HCT116 (cell line): ENCODE data around the gene ACD. TPM values are rescaled to one million over a fixed set of nuclear protein-coding genes. Genes with fewer than 3 reads are reported as not detected.

Source experiments
- ATAC-seq: fragments of 200-7000 bp; cut with Tn5 transposase; 2 replicates; pipeline ENCODE4 v1.9.1; 2020; ENCODE audit warnings: mild to moderate bottlenecking, moderate library complexity
- BruUV-seq: library from RNA; stranded (reverse); fragments of 400-500 nt; replicated peaks from 2 replicates; lab custom pipeline; 2021; lab: Mats Ljungman, UMichigan
- CTCF ChIA-PET: fragments of 300-600 bp; sonication (Branson Sonifier 250); formaldehyde crosslinking; loops from one replicate; lab custom pipeline; 2021; ENCODE audit warnings: antibody characterized with exemption; lab: Charles Lee
- POLR2A ChIA-PET: fragments of 300-600, 350-600 bp; sonication (Branson Sonifier 250); formaldehyde crosslinking; loops from one replicate; lab custom pipeline; 2021; ENCODE audit warnings: antibody characterized with exemption; lab: Charles Lee
- RAD21 ChIA-PET, 2 experiments: fragments of 300-600 bp; sonication (Branson Sonifier 250); formaldehyde crosslinking; loops; one replicate each; lab custom pipeline; 2023; ENCODE audit warnings: low total read pairs in 2 of 2; ENCODE audit not compliant: uncharacterized antibody in 2 of 2, unreplicated experiment in 2 of 2, low non-redundant PET in 1 of 2; lab: Charles Lee
- DNase-seq: peaks from one replicate; pipeline ENCODE4 v3.0.0-alpha.2; 2010; ENCODE audit warnings: low read depth, low spot score
- H2AFZ ChIP-seq: fragments of 200-600 bp; shearing (Covaris generic), sonication (generic); 2 replicates; pipeline ENCODE4 v1.6.1; 2017; ENCODE audit warnings: low read depth, mixed run types, mixed read lengths, antibody characterized with exemption, low read length; ENCODE audit not compliant: poor library complexity, severe bottlenecking
- H3K27ac ChIP-seq: 2 replicates; pipeline ENCODE4 v1.5.1; 2012; ENCODE audit warnings: low read depth, low read length
- H3K27me3 ChIP-seq: fragments of 200-600 bp; sonication (generic); 2 replicates; pipeline ENCODE4 v1.6.1; 2016; ENCODE audit warnings: mixed run types, low read length, mixed read lengths; ENCODE audit not compliant: insufficient read depth
- H3K36me3 ChIP-seq, 2 experiments: fragments of 200-500 bp in 1 of 2; fragments of 200-600 bp in 1 of 2; sonication (Bioruptor generic) in 1 of 2; sonication (generic) in 1 of 2; 2 replicates each; pipeline versions ENCODE4 v1.5.1 to v1.6.1; 2014 to 2016; ENCODE audit warnings: low read length in 2 of 2, inconsistent platforms in 1 of 2, mixed read lengths in 1 of 2, mixed run types in 1 of 2; ENCODE audit not compliant: insufficient read depth in 2 of 2, control insufficient read depth in 1 of 2
- H3K4me1 ChIP-seq, 2 experiments: fragments of 200-600 bp in 1 of 2; sonication (generic) in 1 of 2; 2 replicates each; pipeline versions ENCODE4 v1.5.1 to v1.6.1; 2012 to 2017; ENCODE audit warnings: low read length in 2 of 2, inconsistent platforms in 1 of 2, mild to moderate bottlenecking in 1 of 2, mixed read lengths in 1 of 2, mixed run types in 1 of 2, moderate library complexity in 1 of 2; ENCODE audit not compliant: insufficient read depth in 2 of 2, control insufficient read depth in 1 of 2
- H3K4me2 ChIP-seq: fragments of 200-600 bp; sonication (generic); 2 replicates; pipeline ENCODE4 v1.6.1; 2017; ENCODE audit warnings: mixed run types, low read length, mixed read lengths
- H3K4me3 ChIP-seq, 2 experiments: fragments of 200-600 bp in 1 of 2; sonication (generic) in 1 of 2; replicated peaks in 1 of 2; 2 replicates each; pipeline ENCODE4 v1.5.1; 2011 to 2016; ENCODE audit warnings: low read length in 2 of 2, control low read depth in 1 of 2, low read depth in 1 of 2, mild to moderate bottlenecking in 1 of 2, mixed read lengths in 1 of 2, mixed run types in 1 of 2
- H3K79me2 ChIP-seq: fragments of 200-600 bp; sonication (generic); 2 replicates; pipeline ENCODE4 v1.6.1; 2017; ENCODE audit warnings: mild to moderate bottlenecking, mixed run types, low read length, moderate library complexity, mixed read lengths; ENCODE audit not compliant: insufficient read depth
- H3K9ac ChIP-seq: fragments of 200-600 bp; sonication (generic); 2 replicates; pipeline ENCODE4 v1.6.1; 2016; ENCODE audit warnings: low read length, mixed read lengths
- H3K9me2 ChIP-seq: fragments of 200-600 bp; sonication (generic), shearing (Covaris generic); 2 replicates; pipeline ENCODE4 v1.6.1; 2017; ENCODE audit warnings: mixed run types, mild to moderate bottlenecking, moderate library complexity; ENCODE audit not compliant: insufficient read depth
- H3K9me3 ChIP-seq, 2 experiments: fragments of 200-500 bp in 1 of 2; fragments of 200-600 bp in 1 of 2; sonication (Bioruptor generic) in 1 of 2; sonication (generic) in 1 of 2; 2 replicates each; pipeline ENCODE4 v1.6.1; 2014 to 2017; ENCODE audit warnings: low read length in 2 of 2, mixed read lengths in 2 of 2, inconsistent platforms in 1 of 2, low read depth in 1 of 2, mild to moderate bottlenecking in 1 of 2, mixed run types in 1 of 2, moderate library complexity in 1 of 2; ENCODE audit not compliant: control insufficient read depth in 1 of 2, insufficient read depth in 1 of 2
- H4K20me1 ChIP-seq: fragments of 200-600 bp; sonication (generic), shearing (Covaris generic); 2 replicates; pipeline ENCODE4 v1.6.1; 2017; ENCODE audit warnings: mixed run types, mild to moderate bottlenecking, moderate library complexity; ENCODE audit not compliant: insufficient read depth
- CBX3 ChIP-seq: IDR thresholded peaks from 2 replicates; pipeline ENCODE4 v1.6.1; 2012; ENCODE audit warnings: low read depth
- CEBPB ChIP-seq: IDR thresholded peaks from 2 replicates; pipeline ENCODE4 v1.6.1; 2012; ENCODE audit warnings: low read depth
- EGR1 ChIP-seq: IDR thresholded peaks from 2 replicates; pipeline ENCODE4 v1.6.1; 2012; ENCODE audit warnings: low read depth
- ELF1 ChIP-seq: IDR thresholded peaks from 2 replicates; pipeline ENCODE4 v1.6.1; 2012; ENCODE audit warnings: low read depth, borderline replicate concordance
- JUND ChIP-seq: IDR thresholded peaks from 2 replicates; pipeline ENCODE4 v1.6.1; 2012
- POLR2AphosphoS5 ChIP-seq: IDR thresholded peaks from 2 replicates; pipeline ENCODE4 v1.6.1; 2011; ENCODE audit warnings: mild to moderate bottlenecking, low read depth, low read length, moderate library complexity
- RAD21 ChIP-seq: IDR thresholded peaks from 2 replicates; pipeline ENCODE4 v1.6.1; 2012; ENCODE audit warnings: low read depth, mild to moderate bottlenecking
- SIN3A ChIP-seq: IDR thresholded peaks from 2 replicates; pipeline ENCODE4 v1.6.1; 2012; ENCODE audit warnings: low read depth
- SP1 ChIP-seq: IDR thresholded peaks from 2 replicates; pipeline ENCODE4 v1.6.1; 2012; ENCODE audit warnings: low read depth
- SRF ChIP-seq: IDR thresholded peaks from 2 replicates; pipeline ENCODE4 v1.6.1; 2012; ENCODE audit warnings: low read depth
- TCF7L2 ChIP-seq: IDR thresholded peaks from 2 replicates; pipeline ENCODE4 v1.7.0; 2011; ENCODE audit warnings: borderline replicate concordance, inconsistent platforms; ENCODE audit not compliant: insufficient read depth, insufficient read length; ENCODE audit errors: extremely low read depth
- ZFX ChIP-seq: fragments of 450-650 bp; IDR thresholded peaks from 2 replicates; pipeline ENCODE4 v1.6.1; 2017
- ZNF274 ChIP-seq: fragments of 200-500 bp; sonication (Bioruptor generic); IDR thresholded peaks from 2 replicates; pipeline ENCODE4 v1.6.1; 2014; ENCODE audit warnings: mild to moderate bottlenecking, low read depth, low read length, inconsistent platforms
- intact Hi-C: fragments of 100-400 bp; cut with micrococcal nuclease; formaldehyde crosslinking; loops from 2 replicates; pipeline ENCODE4 v1.10.0; 2022
- total RNA-seq: library from RNA; stranded (reverse); gene quantifications from one replicate; pipeline ENCODE4 v1.2.1, GENCODE V29; 2021; ENCODE audit not compliant: unreplicated experiment
- TF ChIP-seq, protein P1 (sequence below): IDR thresholded peaks from 2 replicates; pipeline ENCODE4 v1.6.1; 2012
- TF ChIP-seq, protein P2 (sequence below): IDR thresholded peaks from 2 replicates; pipeline ENCODE4 v1.6.1; 2011; ENCODE audit warnings: mild to moderate bottlenecking, low read length, moderate library complexity; ENCODE audit not compliant: insufficient replicate concordance; ENCODE audit errors: extremely low read depth

Gene ACD
- total RNA-seq, 1 experiment from 2014 or later, result 53.8 TPM

DNA sequence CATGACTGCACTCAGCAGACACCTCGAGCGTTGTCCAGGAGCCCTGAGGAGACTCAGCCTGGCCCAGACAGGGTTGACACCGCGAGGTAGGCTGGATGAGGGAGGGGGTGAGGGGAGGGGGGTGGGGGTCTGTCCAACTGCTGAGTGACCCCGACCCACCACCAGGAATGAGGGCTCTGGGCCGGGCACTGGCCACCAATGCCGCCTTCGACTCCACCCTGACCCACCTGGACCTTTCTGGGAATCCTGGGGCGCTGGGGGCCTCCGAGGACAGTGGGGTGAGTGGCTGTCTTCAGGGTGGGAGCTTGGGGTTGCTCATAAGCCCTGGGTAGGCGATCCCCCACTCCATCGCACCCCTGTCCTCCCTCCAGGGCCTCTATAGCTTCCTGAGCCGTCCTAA, 12.4 kb downstream of the ACD start:
- H3K27me3 ChIP-seq, result no peaks in the 10 kb centered on the region
- POLR2A ChIA-PET, result interaction anchor here (1.5 kb wide), 1 partner anchor 12 kb away, joined by 3 read pairs; the partner anchor contains the start of gene ACD
- no peak for DNase-seq
- no peaks in the 10 kb centered on the region for H4K20me1 ChIP-seq
- no peak overlapping the region for H3K4me2 ChIP-seq
- no peak overlapping the region for H2AFZ ChIP-seq
- H3K9me3 ChIP-seq, result no peaks in the 10 kb centered on the region
- H3K4me1 ChIP-seq, result peaks cover 0 to 8% of the 10 kb centered on the region in 2 experiments; a peak in 1 of 4 replicates
- ATAC-seq, result no peak
- BruUV-seq, result no TSS peak
- RAD21 ChIA-PET, result no interaction called here
- H3K9me2 ChIP-seq, result no peaks in the 10 kb centered on the region
- no peak overlapping the region for H3K4me3 ChIP-seq
- TF ChIP-seq POLR2AphosphoS5 (no peak), EGR1 (no peak), ZFX (no peak), ELF1 (no peak), SP1 (no peak), ZNF274 (no peak), CEBPB (no peak)
- TF ChIP-seq, protein P1, sequence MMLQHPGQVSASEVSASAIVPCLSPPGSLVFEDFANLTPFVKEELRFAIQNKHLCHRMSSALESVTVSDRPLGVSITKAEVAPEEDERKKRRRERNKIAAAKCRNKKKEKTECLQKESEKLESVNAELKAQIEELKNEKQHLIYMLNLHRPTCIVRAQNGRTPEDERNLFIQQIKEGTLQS, result no peak
- H3K79me2 ChIP-seq, result no peaks in the 10 kb centered on the region
- H3K27ac ChIP-seq, result no peak overlapping the region
- CTCF ChIA-PET, result interaction anchor here (1.3 kb wide), 1 partner anchor 126 kb away, joined by 7 read pairs; no protein-coding TSS in a partner anchor
- intact Hi-C loops, result no loop called here
- no peaks in the 10 kb centered on the region for H3K36me3 ChIP-seq
- no peak overlapping the region for H3K9ac ChIP-seq

DNA sequence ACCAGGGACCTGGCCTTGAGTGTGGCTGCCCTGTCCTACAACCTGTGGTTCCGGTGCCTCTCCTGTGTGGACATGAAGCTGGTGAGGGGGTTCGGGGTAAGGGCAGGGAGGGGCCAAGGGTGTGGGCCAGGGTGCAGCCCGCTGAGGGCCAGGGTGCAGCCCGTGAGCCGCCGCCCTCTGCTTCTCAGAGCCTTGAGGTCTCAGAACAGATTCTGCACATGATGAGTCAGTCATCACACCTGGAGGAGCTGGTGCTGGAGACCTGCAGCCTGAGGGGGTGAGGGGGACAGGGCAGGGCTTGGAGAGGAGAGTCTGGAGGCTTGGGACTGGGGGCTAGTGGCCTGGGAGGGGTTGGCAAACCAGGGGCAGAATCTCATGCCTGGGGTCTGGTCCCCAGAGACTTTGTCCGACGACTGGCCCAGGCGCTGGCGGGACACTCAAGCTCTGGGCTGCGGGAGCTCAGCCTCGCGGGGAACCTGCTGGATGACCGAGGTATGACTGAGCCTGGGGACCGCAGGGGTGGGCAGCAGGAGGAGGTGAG, 12.9 kb downstream of the ACD start:
- Histone ChIP-seq H3K36me3 (no peaks in the 10 kb centered on the region), H3K4me3 (no peak overlapping the region), H2AFZ (no peak overlapping the region), H4K20me1 (no peaks in the 10 kb centered on the region), H3K4me1 (peaks cover 0 to 8% of the 10 kb centered on the region in 2 experiments; a peak in 1 of 4 replicates), H3K9me3 (no peaks in the 10 kb centered on the region), H3K9me2 (no peaks in the 10 kb centered on the region), H3K79me2 (no peaks in the 10 kb centered on the region), H3K27me3 (no peaks in the 10 kb centered on the region), H3K27ac (no peak overlapping the region), H3K4me2 (peak overlapping the region; percentile 14; the same call in 1 of the 2 replicates), H3K9ac (no peak overlapping the region)
- ChIA-PET CTCF (interaction anchor here (1.3 kb wide), 1 partner anchor 126 kb away, joined by 7 read pairs; no protein-coding TSS in a partner anchor), RAD21 (no interaction called here), POLR2A (interaction anchor here (1.5 kb wide), 1 partner anchor 13 kb away, joined by 3 read pairs; the partner anchor contains the start of gene ACD)
- DNase-seq (no peak), ATAC-seq (0 out of 2 replicates have a peak, but pooled peaks have one; percentile 29)
- intact Hi-C loops, result no loop called here
- no TSS peak for BruUV-seq
- TF ChIP-seq SIN3A (no peak), SP1 (no peak), ZNF274 (no peak), CEBPB (no peak), TCF7L2 (no peak), JUND (no peak), RAD21 (no peak), SRF (no peak), CBX3 (no peak), EGR1 (no peak), ZFX (no peak), ELF1 (no peak)
- TF ChIP-seq, protein P2, sequence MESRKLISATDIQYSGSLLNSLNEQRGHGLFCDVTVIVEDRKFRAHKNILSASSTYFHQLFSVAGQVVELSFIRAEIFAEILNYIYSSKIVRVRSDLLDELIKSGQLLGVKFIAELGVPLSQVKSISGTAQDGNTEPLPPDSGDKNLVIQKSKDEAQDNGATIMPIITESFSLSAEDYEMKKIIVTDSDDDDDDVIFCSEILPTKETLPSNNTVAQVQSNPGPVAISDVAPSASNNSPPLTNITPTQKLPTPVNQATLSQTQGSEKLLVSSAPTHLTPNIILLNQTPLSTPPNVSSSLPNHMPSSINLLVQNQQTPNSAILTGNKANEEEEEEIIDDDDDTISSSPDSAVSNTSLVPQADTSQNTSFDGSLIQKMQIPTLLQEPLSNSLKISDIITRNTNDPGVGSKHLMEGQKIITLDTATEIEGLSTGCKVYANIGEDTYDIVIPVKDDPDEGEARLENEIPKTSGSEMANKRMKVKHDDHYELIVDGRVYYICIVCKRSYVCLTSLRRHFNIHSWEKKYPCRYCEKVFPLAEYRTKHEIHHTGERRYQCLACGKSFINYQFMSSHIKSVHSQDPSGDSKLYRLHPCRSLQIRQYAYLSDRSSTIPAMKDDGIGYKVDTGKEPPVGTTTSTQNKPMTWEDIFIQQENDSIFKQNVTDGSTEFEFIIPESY, result no peak
